Tibial artery (tissue), 4 donors: ENCODE measurements around the gene CHORDC1.

Source experiments
- DNase-seq, 2 donors: peaks; one replicate each; pipeline ENCODE4 v3.0.0-alpha.2; 2019
- H3K27ac ChIP-seq, 2 donors: fragments of 200-600 bp; sonication (generic) in 1 of 2; 1 replicate in 1 of 2; 2 replicates in 1 of 2; pipeline ENCODE4 v1.5.1; 2018 to 2019; ENCODE audit warnings: mild to moderate bottlenecking in 1 of 2
- H3K27me3 ChIP-seq, 2 donors: fragments of 200-600 bp; sonication (generic) in 1 of 2; one replicate each; pipeline versions ENCODE4 v1.5.1 to v1.6.0; 2016 to 2019
- H3K36me3 ChIP-seq, 3 donors: fragments of 200-600 bp; sonication (generic) in 2 of 3; one replicate each; pipeline ENCODE4 v1.5.1; 2016 to 2019; ENCODE audit warnings: mild to moderate bottlenecking in 2 of 3
- H3K4me1 ChIP-seq, 4 donors: fragments of 200-600 bp; sonication (generic) in 2 of 4; 1 replicate in 3 of 4; 2 replicates in 1 of 4; pipeline ENCODE4 v1.5.1; 2016 to 2019
- H3K4me3 ChIP-seq, 2 donors: fragments of 200-600 bp; sonication (generic) in 1 of 2; 1 replicate in 1 of 2; 2 replicates in 1 of 2; pipeline ENCODE4 v1.5.1; 2018 to 2019; ENCODE audit warnings: mild to moderate bottlenecking in 2 of 2
- H3K9me3 ChIP-seq, 3 donors: fragments of 200-600 bp; sonication (generic) in 1 of 3; one replicate each; pipeline ENCODE4 v1.5.1; 2016 to 2019
- intact Hi-C: fragments of 100-400 bp; cut with DNase I; formaldehyde crosslinking; loops from one replicate; pipeline ENCODE4 v1.15.0; 2023; ENCODE audit warnings: low total_unique reads
- TF ChIP-seq, protein P1 (sequence below), 2 experiments: fragments of 200-600 bp in 1 of 2; fragments of 450-650 bp in 1 of 2; IDR thresholded peaks; one replicate each; pipeline ENCODE4 v1.5.1; 2017 to 2019; ENCODE audit warnings: antibody characterized with exemption in 2 of 2, mild to moderate bottlenecking in 1 of 2, moderate library complexity in 1 of 2

CHORDC1 gene

DNA sequence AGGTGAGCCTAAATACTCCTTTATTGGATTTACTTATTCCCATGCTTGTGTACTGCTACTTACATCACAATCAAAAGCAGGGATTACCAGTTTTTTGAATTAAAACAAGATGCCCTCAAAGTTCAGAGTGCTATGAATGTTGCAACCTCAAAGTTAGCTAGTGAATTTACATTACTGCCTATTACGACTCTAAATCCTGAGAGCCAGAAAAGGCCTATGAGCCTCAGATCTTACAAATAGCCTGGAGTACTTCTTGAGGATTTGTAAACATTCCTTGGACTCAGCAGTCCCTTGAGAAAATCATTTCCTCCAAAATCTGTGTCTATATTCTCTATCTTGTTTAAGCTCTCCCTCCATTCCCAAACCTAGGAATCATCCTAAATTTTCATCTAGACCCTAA lies 25.5 kb downstream of the CHORDC1 start:
- Histone ChIP-seq H3K4me3 (no peak overlapping the region), H3K36me3 (peaks cover 14 to 34% (median 15%) of the 10 kb centered on the region in 3 donors), H3K9me3 (no peaks in the 10 kb centered on the region), H3K4me1 (no peaks in the 10 kb centered on the region), H3K27me3 (no peaks in the 10 kb centered on the region), H3K27ac (no peak overlapping the region)
- DNase-seq: no peak
- TF ChIP-seq, protein P1, sequence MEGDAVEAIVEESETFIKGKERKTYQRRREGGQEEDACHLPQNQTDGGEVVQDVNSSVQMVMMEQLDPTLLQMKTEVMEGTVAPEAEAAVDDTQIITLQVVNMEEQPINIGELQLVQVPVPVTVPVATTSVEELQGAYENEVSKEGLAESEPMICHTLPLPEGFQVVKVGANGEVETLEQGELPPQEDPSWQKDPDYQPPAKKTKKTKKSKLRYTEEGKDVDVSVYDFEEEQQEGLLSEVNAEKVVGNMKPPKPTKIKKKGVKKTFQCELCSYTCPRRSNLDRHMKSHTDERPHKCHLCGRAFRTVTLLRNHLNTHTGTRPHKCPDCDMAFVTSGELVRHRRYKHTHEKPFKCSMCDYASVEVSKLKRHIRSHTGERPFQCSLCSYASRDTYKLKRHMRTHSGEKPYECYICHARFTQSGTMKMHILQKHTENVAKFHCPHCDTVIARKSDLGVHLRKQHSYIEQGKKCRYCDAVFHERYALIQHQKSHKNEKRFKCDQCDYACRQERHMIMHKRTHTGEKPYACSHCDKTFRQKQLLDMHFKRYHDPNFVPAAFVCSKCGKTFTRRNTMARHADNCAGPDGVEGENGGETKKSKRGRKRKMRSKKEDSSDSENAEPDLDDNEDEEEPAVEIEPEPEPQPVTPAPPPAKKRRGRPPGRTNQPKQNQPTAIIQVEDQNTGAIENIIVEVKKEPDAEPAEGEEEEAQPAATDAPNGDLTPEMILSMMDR (IDR thresholded peaks at IDR 0.05): no peak
- intact Hi-C loops: no loop called here

DNA sequence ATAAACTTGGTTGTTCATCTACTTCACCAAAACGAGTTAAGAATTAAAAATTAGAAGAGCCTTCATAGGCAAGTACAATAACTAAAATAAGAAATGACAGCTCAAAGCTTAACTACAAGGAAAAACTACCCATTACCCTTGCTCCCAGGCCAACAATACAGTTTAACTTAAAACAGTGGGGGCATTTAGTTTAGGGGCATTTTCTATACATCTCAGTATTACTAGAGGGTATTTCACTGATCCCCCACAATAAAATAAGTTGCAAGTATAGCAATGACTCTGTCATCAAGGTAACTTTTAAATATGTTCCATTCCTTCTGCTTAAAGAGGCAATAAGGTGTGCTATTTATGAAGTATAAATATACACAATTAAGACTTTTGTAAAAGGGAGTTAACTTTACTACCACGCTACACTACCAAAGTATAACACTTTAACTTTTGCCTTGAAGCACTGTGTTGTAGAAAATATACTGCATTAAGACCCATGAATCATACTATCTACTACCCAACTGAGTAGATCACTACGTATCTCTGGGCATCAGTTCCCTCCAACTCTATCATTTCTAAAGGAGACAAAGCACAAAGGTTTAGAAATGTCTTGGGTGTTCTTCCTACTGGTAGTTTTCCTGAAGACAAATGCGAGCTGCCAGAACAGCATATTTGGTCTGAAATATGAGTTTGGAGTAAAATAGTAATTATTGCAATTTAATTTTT lies 29.8 kb downstream of the CHORDC1 start:
- intact Hi-C loops: no loop called here
- no peaks in the 10 kb centered on the region for H3K4me1 ChIP-seq
- H3K27me3 ChIP-seq: no peaks in the 10 kb centered on the region
- TF ChIP-seq, protein P1 (IDR thresholded peaks at IDR 0.05): no peak
- H3K27ac ChIP-seq: no peak overlapping the region
- H3K36me3 ChIP-seq: peaks cover 4 to 16% (median 12%) of the 10 kb centered on the region in 3 donors
- no peaks in the 10 kb centered on the region for H3K9me3 ChIP-seq
- DNase-seq: no peak
- no peak overlapping the region for H3K4me3 ChIP-seq

DNA sequence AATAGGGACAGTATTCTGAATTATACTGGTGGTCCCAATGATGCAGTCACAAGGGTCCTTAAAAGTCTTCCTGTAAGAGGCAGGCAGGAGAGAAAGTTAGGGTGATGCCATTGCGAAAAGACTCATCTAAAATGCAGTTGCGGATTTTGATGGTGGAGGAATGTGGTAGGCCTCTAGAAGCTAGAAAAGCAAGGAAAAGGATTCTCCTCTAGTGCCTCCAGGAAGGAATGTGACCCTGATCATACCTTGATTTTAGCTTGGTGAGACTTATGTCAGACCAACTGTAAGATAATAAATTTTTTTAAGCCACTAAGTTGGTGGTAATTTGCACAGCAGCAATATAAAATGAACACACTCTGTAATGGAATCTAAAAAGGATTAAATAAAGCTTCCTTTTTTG lies 33.8 kb downstream of the CHORDC1 start:
- no peak for DNase-seq
- Histone ChIP-seq H3K4me3 (no peak overlapping the region), H3K36me3 (peaks cover 0 to 12% (median 4%) of the 10 kb centered on the region in 3 donors), H3K27me3 (no peaks in the 10 kb centered on the region), H3K9me3 (no peaks in the 10 kb centered on the region), H3K4me1 (no peaks in the 10 kb centered on the region), H3K27ac (no peak overlapping the region)
- intact Hi-C loops: no loop called here
- TF ChIP-seq, protein P1 (IDR thresholded peaks at IDR 0.05): no peak

DNA sequence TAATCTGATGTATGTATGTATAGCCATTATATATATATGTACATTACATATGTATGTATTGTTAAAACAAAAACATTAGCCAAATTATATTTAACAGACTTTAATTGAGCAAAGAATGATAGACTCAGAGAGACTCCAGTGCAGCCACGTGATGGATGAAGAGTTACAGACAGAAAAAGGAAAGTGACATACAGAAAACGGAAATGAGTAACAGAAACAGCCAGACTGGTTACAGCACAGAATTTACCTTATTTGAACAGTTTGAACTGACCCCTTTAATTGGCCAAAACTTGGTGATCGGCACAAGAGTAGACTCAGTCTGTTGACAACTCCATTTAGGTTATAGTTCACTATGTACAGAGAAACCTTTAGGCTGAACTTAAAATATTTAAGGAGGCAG lies 35.0 kb downstream of the CHORDC1 start:
- H3K27ac ChIP-seq: no peak overlapping the region
- H3K4me3 ChIP-seq: no peak overlapping the region
- no peak for DNase-seq
- no peaks in the 10 kb centered on the region for H3K4me1 ChIP-seq
- peaks cover 0 to 12% (median 4%) of the 10 kb centered on the region in 3 donors for H3K36me3 ChIP-seq
- H3K27me3 ChIP-seq: no peaks in the 10 kb centered on the region
- TF ChIP-seq, protein P1 (IDR thresholded peaks at IDR 0.05): no peak
- intact Hi-C loops: no loop called here
- H3K9me3 ChIP-seq: no peaks in the 10 kb centered on the region

DNA sequence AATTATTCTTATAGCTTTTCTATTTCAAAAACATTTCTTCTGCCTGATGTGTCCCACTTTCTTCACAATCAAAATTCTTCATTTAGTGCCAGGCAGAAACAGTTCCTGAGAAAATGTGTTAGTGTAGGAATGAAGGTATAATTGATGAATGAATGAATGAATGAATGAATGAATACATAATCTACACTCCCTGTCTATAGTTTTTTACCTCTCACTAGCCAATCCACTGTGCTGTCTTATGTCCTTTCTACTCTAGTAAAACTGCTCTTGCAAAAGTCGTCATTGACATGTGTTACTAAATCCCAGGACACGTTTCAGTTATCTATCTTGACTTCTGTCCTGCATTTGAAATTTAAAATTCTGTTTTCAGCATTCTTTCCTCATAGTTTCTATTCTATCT lies 42.9 kb downstream of the CHORDC1 start:
- DNase-seq: no peak
- no peaks in the 10 kb centered on the region for H3K27me3 ChIP-seq
- no peaks in the 10 kb centered on the region for H3K9me3 ChIP-seq
- no peak overlapping the region for H3K4me3 ChIP-seq
- H3K27ac ChIP-seq: no peak overlapping the region
- TF ChIP-seq, protein P1 (IDR thresholded peaks at IDR 0.05): no peak
- no peaks in the 10 kb centered on the region for H3K36me3 ChIP-seq
- no peaks in the 10 kb centered on the region for H3K4me1 ChIP-seq
- intact Hi-C loops: no loop called here
